Stimulated activated CD8-positive, alpha-beta memory T cell treated with anti-CD3 and anti-CD28 coated beads, Interleukin-4, amount 100 ng/mL, for 4 hours (primary cell): Measurements from ENCODE around the gene VPS13D.
"Not testable (repeated sequence)": the region's sequence is repeated elsewhere in the genome, so short reads cannot be mapped to it uniquely, and the experiment has no call there.

Experiments used
- DNase-seq, 2 donors: peaks; one replicate each; pipeline ENCODE4 v3.0.0-alpha.2; 2020; ENCODE audit warnings: low read depth in 2 of 2, low spot score in 1 of 2

Gene VPS13D

DNA sequence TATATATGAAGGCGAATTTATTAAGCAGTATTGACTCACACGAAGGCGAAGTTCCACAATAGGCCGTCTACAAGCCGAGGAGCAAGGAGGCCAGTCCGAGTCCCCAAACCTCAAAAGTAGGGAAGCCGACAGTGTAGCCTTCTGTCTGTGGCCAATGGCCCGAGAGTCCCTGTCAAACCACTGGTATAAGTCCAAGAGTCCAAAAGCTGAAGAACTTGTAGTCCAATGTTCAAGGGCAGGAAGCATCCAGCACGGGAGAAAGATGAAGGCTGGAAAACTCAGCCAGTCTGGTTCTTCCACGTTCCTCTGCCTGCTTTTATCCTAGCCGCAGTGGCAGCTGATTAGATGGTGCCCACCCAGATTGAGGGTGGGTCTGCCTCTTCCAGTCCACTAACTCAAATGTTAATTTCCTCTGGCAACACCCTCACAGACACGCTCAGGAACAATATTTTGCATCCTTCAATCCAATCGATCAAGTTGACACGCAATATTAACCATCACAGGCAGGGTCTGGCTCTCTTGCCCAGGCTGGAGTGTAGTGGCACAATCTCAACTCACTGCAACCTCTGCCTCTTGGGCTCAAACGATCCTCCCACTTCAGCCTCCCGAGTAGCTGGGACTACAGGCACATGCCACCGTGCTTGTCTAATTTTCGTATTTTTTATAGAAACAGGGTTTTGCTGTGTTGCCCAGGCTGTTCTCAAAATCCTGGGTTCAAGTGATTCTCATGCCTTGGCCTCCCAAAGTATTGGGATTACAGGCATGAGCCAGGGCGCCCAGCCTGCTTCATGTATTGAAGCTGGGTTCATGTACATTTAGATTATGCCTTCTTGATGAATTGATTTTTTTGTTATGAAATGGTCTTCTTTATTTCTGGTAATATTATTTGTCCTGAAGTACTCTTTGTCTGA lies 302.8 kb downstream of the VPS13D start:
- DNase-seq = no peak

DNA sequence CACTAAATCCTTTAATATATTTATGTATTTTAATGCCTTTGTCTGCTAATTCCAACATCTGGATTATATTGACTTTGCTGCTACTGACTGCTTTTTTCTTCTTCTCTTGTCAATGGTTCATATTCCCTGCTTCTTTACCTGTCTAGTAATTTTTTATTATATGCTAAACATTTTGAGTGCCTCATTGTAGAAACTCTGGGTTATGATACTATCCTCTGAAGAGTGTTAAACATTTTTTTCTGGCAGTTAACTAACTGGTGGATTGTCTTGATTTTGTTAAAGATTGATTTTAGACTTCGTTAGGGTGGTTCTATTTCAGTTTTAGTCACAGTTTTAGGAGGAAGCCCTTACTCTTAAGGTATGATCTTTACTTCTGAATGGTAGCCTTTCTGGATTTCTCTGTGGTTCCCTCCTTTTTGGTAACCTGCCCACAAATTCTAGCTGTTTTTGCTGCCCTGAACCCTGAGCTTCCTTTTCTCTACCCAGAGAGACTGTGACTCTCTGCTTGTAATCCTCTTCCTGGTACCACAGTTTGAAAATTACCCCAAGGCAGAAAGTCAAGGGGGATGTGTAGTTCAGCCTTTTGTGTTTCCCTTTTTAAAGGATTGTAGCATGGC lies 306.3 kb downstream of the VPS13D start:
- no peak for DNase-seq

DNA sequence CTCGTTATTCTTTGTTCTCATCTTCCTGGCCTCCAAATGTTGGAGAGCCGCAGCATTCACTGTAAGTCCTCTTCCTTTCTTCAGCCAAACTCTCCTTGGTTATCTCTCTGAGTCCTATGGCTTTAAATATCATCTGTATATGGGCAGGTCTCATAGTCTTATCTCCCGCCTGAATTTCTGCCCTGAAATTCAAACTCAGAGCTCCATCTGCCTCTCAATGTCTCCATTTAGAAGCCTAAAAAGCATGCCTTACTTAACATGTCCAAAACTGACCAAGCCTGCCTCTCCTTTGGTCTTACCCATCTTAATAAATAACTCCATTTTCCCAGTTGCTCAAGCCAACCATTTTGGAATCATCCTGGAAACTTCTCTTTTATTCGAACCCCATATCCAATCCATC lies 307.5 kb downstream of the VPS13D start:
- DNase-seq = no peak

DNA sequence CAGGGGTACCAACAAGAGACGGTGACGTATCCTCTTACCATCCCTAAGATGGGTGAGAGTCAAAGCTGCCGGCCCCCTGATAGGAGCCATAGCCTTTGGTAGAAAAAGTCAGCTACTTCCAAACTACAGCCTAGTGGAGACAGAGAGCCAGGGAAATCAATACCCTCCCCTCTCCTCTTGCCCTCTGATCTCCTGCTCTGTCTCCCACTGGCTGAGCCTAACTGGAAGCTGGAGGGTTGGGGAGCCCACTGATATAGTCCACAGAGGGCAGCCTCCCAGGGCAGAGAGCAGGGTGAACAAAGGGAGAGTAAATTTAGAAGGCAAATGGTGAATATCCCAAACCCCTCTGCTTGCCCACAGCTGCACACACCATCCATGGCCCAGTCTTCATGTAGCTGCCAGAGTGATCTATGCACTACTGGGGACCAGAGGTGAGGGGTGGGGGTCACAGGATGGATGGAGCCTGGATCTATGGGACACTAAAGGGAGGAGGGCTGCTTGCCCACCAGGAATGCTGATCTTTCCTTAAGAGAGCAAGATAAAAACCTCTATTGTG lies 308.2 kb downstream of the VPS13D start:
- no peak for DNase-seq

DNA sequence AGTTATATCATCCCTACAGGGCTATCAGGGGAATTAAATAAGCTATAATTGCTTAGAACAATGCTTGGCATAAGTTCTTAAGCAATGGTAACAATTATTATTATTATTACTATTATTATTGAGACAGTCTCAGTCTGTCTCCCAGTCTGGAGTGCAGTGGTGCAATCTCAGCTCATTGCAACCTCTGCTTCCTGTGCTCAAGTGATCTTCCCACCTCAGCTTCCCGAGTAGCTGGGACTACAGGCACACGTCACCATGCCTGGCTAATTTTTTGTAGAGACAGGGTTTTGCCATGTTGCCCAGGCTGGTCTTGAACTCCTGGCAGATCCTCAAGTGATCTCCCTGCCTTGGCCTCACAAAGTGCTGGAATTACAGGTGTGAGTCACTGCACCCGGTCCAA lies 308.7 kb downstream of the VPS13D start:
- DNase-seq = not testable (repeated sequence)

DNA sequence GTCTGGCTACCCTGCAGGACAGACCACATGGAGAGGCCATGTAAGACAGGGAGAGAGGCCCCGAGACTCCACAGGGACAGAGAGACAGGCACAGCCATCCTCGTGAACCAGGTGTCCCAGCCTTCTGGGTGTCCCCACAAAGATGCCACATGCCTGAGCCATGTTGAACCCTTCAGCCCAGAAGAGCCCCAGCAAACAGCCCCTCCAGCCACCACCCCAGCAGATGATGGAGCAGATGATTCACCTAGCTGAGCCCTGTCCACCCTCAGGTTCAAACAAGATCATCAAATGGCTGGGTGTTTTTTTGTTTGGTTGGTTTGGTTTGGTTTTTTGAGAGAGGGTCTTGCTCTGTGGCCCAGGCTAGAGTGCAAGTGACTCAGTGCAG lies 309.5 kb downstream of the VPS13D start:
- DNase-seq = no peak

DNA sequence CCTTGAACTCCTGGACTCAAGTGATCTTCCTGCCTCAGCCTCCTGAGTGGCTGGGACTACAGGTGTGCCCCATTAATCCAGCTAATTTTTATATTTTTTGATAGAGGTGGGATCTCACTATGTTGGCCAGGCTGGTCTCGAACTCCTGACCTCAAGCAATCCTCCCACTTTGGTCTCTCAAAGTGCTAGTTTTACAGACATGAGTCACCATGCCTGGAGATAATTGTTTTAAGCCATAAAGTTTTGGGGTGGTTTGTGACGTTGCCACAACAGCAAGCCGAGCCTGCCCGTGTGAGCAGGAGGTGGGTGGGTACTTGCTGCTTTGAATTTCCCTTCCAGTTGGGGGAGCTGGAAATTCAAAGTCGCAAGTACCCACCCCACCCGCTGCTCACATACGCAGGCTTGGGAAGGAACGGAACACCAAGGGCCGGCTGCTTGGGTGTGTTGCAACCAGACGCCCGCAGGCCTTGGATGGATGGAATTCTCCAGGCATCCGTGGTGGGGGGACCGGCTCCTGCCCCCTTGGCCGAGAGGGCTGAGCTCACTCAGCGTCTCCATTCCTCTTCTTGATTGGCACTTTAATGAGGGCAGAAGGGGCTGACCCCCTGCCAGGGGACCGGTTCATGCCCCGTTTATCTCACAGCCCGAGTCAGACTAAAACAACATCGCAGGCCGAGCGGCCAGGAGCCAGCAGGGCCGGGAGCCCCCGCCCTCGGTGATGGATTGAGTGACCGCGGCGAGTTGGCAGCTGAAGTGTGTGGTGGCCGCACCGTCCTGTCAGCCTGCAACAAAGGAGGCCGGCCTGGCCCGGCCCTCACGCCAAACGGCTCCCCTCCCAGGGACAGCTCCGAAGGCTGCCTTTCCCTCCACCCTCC lies 310.1 kb downstream of the VPS13D start:
- no peak for DNase-seq

DNA sequence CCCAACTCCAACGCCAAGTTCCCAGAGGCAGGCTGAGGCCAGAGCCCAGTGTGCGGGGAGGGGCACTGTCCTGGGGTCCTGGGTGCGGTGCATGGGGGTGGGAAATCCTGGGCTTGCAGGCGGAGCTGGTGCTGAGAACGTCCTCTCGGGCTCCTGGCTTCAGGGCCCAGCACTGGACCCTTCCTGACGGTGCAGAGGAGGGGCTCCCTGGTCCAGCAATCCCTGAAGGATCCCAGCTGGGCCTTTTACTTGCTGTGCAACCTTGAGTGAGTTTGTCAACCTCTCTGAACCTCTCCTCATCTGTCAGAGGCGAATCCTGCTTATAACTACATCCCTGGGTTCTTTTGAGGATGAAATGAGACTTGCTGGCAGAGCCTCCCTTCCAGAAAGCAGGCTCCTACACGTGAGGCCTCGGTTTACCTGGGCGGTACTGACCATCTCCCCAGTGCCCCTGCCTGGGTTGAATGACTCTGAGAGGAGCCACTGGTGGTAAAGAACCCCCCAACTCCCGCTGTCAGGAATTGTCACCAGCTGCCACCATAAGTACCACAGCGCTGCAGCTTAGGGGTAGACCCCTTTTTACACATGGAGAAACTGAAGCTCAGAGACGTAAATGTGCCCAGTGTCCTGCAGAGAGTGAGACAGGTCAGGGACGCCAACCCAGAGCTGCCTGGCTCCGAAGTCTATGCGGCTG lies 310.9 kb downstream of the VPS13D start:
- DNase-seq = no peak

DNA sequence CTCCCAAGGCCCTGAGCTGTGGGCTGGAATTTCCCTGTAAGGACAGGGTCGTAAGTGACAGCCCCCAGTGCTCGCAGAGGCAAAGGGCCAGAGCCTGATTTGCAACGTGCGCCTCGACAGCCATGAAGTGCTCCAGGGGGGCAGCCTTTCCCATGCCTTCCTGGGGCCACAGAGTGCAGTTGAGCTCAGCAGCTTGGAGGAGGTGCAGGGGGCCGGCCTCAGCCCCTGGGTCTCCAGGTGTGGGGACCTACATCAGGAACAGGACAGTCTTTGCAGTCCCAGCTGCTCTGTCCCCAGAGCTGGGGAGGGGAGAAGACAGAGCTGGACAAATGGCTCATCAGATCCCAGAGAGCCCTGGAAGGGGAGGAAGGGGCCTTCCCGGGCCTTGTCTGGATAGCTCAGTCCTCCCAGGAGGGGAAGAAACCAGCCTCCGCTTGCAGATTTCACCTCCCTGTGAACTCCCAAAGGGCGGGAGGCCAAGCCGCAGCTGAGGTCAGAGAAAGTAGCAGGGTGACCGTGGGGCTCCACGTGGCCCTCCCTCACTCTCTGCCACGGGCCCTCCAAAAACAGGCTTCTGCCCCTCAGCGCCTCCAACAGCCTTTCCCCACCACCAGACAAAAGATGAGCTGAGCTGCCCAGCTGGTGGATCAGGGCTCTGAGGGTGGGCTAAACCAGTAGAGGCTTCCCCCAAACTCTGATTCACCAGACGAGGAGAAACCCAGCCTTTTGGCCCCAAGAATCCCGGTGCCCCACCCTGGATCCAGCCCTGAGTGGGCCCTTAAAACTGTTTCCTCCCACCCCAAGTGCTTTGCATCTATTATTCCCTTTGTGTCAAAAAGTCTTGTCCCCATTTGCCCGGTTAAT lies 311.7 kb downstream of the VPS13D start:
- DNase-seq = no peak

DNA sequence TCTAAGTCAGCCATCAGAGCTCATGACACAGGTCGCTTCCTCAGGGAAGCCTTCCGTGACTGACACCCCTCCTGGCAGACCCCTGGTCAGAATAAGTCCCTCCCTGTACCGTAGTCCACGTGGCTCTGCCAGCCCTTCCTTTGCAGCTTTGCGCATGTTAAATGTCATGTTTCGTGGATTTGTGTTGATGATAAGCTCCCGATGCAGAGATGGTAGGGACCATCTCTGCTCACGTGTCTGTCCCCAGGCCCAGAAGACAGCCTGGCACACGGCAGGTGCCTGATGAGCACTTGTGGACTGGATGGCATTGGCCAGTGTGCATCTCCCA lies 312.3 kb downstream of the VPS13D start:
- DNase-seq = no peak

DNA sequence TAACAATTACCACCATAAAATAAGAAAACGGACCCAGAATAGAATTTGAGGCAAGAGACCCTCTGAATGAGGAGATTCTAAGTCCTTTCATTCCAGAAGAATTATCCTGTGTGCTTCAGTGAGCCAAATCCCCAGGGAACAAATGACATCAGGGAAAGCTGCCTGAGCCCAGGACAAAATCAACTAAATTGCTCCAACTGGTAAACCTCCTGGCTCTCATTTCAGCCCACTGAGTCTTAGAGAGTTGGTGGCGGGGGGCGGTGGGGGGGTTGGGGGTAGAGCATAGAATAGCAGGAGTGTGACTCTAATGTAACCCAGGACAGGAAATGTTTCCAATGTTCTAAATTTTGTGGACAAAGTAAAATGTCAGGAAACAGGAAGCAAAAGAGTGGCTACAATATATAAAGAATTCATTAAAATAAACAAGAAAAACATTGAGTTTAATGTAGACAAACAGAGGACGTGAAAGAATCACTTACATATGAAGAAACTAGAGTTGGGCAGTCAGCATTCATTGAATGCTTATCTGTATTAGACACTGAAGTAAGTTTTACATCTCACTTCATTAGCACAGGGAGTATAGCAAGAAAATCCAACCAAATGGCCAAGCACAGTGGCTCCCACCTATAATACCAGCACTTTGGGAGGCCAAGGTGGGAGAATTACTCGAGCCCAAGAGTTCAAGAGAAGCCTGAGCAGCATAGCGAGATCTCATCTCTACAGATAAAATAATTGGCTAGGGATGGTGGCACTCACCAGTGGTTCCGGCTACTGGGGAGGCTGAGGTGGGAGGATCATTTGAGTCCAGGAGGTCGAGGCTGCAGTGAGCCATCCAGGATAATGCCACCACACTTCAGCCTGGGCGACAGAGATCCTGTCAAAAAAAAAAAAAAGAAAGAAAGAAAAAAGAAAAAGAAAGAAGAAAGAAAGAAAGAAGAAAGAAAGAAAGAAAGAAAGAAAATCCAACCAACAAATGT lies 313.1 kb downstream of the VPS13D start:
- DNase-seq = no peak

DNA sequence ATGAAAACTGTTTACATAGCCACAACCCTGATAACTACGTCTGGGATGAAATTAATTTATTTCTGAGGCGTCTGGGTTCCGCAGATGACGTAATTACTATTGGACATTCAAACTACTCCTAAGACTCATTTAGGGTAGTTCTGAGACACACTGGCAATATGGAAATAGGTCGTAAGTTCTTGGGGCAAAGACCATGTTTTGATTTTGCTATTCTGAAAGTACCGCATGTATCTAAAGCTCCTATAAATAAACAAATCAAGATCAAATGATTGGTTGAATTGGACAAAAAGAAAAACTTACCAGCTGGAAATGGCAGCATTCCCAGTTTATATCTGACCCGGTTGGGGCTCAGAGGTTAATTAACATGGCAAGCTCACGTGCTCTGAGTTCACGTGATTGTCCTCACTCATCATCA lies 313.9 kb downstream of the VPS13D start:
- DNase-seq = no peak

DNA sequence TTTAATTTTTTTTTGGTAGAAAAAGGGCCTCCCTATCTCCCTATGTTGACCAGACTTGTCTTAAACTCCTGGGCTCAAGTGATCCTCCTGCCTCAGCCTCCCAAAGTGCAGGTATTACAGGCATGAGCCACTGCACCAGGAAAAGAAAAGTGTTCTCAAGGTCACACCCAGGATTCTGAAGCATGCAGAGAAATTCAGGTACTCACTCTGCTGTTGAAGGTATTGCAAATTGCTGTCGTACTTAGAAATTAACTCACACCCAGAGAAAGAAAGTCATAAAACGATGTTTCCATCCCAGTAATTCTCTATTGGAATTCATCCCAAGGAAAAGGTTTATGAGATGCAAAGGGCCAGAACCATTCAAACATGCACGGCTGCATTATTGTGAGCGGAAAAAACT lies 314.5 kb downstream of the VPS13D start:
- no peak for DNase-seq

DNA sequence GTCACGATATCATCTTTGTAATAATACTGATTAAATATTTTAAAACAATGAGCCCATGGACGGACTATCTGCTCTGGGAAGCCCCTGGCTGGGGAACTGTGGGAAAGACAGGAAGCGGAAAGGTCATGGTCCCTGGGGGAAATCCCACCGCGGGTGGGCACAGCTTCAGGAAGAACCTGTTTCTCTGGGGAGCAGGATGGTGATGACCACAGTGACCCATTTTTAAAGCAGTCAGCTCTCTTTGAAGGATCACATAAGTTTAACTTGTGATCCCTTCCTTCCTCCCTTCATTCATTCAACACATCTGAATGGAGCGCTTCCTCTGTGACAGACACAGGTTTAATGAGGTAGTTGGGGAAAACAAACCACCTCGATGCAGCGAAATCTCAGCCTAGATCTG lies 315.2 kb downstream of the VPS13D start:
- DNase-seq = no peak

DNA sequence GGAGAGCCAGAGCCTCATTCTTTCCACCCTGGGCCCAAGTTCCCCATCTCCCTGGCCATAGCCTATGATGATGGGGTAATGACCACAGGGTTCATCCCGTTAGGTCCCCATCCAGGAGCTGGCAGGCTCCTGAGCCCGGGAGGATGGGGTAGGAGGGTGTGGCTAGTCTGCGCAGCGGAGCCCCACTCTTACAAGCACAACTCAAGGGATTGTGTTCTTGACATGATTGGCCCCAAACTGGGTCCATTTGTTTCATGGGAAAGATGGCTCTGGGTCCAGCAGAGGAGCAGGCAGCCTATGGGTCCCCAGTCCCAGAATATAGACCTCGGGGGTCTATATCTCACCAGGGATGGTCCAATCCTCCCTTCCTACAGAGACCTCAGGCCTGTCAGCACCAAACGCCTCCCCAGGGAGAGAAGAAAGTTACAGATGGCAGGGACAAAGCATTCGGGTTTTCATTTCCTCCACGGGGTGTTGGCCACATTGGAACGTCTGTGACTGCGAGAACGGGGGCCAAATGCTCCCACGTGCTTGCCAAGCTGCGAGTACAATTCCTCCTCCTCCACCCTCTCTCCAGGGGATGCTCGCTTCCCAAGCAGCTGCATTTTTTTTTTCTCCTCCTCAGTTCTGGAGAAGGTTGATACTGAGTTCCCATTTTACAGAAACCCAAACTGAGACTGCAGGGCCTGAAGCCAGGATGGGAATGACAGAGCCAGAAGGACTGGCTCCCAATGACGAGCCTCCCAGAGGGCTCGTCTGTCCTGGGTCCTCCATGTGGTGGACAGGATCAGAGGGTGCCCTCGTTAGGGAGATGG lies 317.1 kb downstream of the VPS13D start:
- no peak for DNase-seq

DNA sequence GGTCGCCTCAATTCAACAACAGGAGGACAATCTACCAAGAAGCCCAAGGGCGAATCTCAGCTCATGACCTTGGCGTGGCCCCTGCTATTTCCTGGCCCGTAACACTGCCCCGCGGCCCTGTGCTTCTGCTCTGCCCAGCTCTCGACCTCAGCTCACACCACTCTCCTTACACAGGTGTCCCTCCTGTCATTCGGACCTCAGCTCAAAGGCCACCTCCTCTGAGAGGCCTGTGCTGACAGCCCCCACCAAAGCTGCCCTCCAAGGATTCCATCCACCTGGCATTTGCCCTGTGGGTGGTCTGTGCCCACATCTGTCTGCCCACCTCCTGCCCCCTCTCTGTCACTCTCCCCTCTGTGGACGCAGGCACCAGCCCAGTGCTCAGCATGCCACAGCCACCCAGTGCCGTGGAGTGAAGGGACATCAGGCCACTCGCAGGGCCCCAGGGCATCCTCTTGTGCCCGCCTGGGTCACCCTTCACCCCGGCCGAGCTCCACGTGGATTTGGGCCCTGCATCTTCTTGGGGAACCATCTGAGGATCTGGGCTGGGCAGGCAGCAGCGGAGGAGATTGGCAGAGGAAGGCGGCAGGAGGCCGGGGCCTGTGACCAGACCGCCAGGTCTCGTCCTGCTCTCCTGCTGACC lies 317.9 kb downstream of the VPS13D start:
- DNase-seq = no peak

DNA sequence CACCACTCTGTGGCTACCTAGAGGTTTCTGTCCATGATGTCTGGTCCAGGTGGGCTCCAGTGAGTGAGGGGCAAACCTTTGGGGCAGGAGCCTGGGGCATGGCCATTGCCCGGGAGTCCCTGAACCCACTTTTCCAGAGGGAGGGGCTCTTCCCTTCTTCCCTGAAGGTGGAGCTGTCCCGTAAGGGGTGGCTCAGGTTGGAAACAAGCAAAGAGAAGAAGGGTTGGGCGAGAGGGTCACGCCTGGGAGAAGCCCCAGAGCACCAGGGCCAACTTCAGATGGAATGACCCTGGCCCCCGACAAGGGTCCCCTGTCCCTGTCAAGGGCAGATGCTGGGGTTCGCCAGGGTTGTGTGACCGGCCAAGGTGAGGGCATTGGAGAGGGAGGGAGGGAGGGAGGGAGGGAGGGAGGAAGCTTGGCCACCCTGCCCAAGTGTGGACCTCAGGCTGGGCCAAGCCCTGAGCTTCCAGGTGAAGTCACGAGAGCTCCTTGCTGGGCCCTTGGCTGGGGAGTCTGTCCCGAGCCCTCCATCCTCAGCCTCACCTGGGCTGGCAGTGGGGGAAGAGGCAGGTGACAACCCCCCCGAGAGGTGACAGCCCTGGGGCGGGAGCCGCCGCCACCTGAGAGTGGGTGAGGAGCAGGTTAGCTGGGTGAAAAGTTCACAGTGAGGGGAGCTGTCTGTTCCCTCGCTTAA lies 318.6 kb downstream of the VPS13D start:
- DNase-seq = no peak
